HG02970 (cell line): Measurements from ENCODE around the gene DHRS9.

Experiments used
- ATAC-seq: cut with Tn5 transposase; IDR thresholded peaks from one replicate; pipeline ENCODE4 v1.9.1; 2021; ENCODE audit warnings: mild to moderate bottlenecking, moderate library complexity, moderate number of reproducible peaks; ENCODE audit not compliant: unreplicated experiment, low FRiP score

The DHRS9 gene

DNA sequence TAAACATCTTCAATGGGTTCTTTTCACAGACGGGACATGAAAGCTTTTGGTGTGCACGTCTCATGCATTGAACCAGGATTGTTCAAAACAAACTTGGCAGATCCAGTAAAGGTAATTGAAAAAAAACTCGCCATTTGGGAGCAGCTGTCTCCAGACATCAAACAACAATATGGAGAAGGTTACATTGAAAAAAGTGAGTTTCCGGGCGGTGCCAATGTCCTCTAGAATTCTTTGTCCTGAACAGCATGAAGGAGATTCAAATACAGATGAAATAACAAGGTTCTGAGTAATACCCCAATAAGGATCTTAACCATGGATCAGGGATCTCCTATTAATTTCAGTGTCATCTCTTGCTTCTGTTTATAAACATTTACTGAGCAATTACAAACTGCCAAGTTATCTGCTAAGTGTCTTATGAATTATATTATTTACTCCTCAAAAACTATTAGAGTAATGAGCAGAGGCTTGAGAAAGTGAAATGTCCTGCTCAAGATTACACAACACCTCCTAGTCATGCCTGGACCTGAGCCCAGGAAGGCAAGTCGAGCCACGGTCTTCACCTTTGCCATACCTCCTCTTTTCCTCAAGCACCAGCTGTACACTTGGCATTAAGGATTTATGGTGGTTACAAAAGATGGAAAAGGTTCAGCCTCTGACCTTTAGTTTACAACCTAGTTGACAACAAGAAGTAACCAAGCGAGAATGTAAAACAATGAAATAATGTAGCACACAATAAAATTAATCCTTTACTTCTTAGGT lies 22.6 kb downstream of the DHRS9 start:
- no peak for ATAC-seq

DNA sequence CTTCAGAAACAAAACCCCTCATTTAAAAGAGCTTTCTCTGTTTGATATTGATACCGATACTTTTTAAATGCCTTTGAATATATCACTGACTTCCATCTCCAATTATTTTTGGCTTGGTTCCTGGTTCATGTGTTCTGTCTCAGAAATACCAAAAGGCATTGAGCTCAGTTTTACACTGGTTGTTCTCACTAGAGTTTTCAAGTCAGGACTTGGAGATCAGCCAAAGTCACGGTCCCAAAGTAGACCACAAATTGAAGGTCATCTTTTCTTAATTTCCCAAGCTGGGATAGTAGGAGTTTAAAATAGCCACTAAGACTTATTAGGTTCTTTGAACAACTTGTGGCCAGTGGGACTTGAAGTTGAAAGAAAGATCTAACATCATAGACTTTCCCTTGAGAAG lies 24.2 kb downstream of the DHRS9 start:
- no peak for ATAC-seq

DNA sequence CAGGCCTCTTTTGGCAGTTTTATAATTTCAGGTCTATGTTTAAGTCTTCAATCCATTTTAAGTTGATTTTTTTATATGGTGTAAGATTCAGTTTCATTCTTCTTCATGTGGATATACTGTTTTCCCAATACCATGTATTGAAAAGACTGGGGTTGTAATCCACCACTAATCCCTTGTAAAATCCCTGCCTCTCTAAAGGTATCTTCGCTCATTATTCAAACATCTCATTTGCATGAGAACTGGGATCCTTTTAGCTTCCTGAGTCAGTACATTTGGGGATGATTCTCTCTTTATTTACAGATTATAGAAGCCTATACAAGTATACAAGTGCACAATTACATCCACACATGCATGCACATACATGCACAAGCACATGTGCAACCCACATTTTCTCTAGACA lies 25.3 kb downstream of the DHRS9 start:
- ATAC-seq = no peak

DNA sequence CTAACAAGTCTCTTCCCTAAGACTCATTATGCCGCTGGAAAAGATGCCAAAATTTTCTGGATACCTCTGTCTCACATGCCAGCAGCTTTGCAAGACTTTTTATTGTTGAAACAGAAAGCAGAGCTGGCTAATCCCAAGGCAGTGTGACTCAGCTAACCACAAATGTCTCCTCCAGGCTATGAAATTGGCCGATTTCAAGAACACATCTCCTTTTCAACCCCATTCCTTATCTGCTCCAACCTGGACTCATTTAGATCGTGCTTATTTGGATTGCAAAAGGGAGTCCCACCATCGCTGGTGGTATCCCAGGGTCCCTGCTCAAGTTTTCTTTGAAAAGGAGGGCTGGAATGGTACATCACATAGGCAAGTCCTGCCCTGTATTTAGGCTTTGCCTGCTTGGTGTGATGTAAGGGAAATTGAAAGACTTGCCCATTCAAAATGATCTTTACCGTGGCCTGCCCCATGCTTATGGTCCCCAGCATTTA lies 26.3 kb downstream of the DHRS9 start:
- no peak for ATAC-seq

DNA sequence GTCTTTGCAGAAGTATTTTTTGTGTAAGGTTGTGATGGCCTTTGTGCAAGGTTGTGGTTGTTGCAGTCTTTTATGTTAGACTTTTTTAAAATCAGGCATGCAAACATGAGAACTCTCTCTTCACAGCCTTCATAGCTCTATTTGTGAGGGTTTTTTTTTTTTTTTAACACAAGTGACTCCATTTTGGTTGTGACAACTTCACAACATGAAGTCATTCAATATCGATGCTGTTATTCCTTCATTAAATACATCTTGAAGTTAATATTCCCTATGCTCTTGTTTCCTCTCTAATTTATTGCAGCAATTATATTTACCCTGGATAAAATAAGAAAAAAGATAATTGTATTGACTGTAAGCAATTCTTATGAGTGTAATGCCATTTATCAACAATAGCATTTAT lies 35.5 kb downstream of the DHRS9 start:
- no peak for ATAC-seq

DNA sequence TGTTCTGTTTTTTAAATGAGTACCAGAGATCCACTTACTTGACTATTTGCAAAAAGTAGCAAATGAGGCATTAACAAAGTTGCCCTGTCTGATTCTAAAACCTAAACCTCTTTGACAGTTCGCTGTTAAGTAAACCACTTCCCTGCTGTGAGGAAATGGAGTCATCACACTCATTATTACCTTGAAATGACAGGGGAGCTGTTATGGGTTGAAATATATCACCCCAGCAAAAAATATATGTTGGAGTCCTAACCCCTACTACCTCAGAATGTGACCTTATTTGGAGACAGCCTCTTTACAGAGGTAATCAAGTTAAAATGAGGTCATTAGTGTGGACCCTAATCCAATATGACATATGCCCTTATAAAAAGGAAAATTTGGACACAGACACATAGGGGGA lies 36.1 kb downstream of the DHRS9 start:
- no peak for ATAC-seq

DNA sequence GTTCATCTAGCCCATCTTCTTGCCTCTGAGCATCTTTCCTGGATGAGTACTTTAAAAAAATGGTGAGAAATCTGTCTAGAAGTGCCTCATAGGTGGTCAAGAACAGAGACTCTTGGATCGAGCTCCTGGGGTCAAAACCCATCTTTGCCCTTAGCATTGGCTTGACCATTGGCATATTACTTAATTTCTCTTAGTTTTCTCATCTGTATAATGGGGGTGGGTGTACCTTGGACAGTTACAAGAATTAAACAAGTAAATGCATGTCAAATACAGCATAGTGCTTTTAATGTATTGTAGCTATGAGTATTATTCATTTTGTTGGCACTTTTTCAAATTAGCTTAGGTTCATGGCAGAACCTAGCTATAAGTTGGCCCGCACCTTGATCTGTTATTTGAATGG lies 36.8 kb downstream of the DHRS9 start:
- no peak for ATAC-seq

DNA sequence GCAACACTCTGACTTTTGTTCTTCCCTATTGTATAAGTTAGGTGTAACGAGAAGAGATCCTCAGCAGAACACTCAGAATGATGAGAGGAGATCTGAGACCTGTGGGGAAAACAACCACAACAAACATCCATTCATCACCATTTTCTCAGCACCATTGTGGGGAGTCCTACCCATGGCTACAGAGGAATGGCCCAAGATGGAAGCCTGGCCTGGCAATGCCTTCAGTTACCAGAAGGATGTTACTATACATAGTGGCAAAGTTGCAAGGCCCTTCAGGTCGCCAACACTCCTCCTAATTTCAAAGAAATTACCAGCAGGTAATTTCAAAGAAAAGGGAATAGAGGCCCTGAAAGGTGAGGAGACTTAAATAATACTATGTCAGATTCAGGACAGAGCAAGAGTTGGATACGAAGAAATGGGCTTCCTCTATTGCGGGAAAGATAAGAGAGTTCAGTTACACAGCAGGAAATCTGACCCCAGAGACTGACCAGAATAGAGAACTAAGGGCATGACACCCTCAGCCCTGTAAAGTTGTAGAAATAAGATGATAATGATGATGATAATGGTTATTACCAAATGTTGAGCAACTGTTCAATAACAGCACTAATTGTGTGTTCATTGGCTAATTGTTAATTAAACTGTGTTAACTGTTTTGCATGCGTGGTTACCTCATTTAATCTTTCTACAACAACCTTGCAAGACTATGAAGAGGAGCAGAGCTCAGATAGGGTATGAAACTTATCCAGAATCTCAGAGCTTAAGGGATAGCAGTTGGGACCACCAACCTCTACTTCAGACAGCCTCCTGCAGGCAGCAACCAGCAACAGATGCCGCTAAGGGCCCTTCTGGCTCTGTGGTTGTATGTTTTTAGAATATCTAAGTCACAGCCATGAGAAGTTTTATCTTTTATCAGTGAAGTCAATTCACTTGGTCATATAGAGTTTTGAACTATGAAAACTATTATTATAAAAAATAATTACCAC lies 37.5 kb downstream of the DHRS9 start:
- no peak for ATAC-seq

DNA sequence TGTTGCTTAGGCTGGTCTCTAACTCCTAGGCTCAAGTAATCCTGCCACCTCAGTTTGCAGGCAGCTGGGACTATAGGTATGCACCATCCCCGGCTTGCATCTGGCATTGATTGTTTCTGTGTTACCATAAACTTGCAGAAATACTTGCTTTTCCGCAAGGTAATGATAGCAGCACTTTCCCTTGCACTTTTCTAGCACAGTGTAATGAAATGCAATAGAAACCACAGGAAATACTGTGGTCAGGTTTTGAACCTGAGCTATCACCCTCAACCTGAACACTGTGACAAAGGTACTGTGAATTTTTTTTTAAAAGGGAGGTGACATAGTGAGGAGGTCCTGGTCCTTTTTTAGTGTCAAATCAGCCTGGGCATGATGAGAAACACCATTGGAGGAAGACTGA lies 38.3 kb downstream of the DHRS9 start:
- no peak for ATAC-seq

DNA sequence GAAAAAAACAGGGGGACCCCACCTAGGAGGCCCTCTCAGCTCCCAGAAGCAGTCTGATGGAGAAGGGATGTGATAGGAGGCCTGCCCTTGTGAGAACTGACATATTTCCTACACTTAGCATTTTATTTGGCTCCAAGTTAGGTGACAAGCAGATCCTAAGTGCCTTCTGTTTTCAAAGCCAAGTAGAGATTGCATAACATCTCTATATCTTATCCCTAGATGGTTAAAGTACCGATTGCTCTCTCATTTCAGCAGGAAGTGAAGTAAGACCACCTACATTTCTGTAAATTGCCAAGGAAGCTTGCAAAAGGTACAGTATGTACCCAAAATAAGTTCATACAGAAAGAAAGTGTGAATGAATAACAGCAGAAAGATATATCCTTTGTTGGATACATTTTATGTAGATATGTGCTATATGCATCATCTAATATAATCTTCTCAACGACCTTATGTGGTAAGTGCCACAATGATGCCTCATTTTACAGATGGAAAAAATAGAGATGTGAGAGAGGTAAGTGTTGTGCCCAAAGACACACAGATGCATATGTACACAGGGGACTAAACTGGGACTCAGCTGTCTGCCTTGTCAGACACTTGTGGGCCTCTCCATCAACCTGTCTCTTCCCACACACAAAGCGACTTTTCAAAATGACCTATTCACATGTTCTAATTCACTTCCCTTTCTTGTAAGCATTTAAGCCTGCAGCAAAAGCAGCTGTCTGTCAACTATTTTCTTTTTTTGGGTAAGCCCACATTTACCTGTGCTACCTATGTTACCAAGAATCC lies 38.9 kb downstream of the DHRS9 start:
- ATAC-seq = no peak

DNA sequence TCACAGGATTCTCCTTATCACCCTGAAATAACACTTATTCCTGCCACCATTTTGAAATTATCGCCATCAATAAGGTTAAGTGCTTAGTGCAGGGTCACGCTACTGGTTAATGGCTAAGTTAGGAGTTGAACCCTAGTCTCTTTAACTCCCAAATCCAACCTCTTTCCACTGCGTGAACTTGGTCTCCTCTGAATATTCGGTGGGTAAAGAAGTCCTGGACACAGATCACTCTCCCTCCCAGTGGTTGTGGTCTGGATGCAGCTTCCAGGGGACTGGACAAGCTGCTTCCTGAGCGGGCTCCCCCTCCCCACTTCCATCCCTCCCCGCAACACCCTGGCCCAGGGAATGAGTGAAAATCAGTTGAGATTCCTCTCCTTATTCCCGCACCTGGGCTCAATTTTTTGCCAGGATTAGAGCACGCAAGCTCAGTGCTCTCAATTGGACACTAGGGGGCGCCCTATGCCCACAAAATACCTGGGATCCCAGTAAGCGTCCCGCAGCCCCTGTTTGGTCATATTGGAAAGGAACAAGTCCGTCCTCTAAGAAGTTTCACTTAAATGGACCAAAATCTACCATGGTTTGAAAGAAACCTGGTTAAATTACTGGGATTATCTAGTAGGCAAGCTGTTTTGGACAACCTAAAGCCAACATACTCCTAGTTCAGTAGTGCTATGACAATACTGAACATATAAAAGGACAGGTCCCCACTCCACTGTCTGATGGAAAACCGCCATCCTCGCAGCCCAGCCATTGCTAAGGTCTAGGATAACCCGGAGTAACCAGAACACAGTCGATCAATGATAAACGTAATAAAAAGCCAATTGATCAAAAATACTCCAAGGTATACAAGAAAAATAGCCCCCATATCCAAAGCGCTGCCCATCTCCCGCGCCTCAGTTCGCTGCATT lies 40.4 kb downstream of the DHRS9 start:
- peak; percentile 73 for ATAC-seq

DNA sequence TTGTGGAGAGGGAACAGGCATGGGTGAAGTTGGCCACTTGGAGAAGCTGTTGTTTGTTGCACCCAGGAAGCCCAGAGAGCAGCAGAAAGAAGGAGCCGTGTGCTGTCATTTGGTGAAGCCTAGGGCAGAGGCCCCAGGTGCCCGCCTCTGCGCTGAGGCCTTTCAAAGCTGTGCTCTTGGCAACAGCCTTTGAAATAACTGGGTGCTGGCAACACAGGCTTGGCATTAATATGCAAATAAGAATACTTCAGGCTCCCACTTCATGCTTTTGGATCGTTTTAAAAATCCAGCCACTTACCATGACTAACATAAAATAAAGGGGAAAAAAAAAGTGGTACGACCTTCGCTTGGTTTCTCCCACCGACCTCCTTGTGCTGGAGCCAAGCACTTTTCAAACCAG lies 41.1 kb downstream of the DHRS9 start:
- no peak for ATAC-seq

DNA sequence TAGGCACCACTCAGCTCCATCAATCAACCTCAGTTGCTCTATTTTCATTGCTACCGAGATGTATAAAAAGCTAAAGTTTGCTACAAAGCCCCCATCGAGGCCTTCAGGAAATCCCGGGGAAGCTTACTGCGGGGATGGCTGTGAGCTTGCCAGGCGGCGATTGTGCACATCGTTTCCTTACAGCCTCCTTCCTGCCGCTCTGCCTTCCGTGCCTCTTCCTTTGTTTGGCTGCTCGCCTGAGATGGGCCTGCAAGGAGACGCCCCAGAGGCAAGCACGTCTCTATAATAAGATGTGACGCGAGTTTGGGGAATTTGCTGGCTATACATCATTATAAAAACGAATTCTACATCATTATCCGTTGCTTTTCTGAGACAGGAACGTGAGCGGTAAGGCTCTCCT lies 41.6 kb downstream of the DHRS9 start:
- no peak for ATAC-seq

DNA sequence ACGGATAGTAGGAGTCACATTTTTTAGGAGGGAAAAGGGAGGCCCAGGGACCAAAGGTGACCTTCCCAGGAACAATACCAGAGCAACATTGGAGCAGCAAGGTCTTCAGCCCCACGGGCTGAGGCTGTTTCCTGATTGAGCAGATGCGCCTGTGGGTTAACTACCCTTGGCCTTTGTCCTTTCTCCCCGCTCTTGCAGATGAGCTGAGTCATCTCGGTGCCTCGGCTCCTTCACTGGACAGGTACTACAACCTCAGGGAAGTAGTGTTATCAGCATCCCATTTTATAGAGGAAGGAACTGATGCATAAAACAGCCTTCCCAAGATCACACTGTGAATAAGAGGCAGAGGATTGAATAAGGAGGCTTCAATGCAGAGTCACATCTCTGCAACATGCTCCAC lies 43.5 kb downstream of the DHRS9 start:
- no peak for ATAC-seq

DNA sequence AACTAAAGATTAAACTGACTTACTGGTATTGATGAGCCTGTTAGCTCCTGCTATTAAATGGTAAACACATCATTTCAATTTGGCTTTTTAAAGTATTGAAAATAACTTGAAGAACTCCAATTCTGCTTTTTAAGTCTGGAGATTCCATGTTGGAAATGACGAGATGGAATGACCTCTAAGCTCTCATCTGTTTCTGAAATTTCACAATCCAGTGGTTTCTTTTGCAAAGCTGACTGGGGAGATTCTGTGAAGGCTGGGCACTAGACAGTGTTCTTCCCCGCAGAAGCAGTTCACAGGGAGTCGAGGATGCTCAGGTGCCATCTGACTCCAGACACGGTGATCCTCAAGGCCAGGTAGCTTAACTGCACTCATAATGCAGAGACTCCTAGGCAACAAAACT lies 44.7 kb downstream of the DHRS9 start:
- ATAC-seq = no peak

DNA sequence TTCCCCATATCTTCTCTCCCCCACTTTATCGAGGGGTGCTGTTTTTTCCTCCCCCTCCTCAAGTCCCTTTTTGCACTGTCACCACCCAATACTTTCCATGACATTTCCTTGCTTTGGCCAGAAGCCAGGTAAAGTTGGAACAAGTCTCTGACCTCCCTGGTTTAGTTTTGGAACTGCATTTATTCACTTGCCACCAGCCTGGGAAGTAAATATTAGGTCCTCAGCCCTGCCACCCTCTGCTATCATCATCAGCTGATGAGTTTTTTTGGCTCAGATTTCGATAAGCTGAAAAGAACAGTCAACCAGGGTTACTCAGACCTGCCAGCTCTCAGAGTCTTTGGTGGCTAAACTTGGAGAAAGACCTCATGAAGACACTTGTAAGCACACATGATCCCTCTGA lies 47.0 kb downstream of the DHRS9 start:
- ATAC-seq = no peak

DNA sequence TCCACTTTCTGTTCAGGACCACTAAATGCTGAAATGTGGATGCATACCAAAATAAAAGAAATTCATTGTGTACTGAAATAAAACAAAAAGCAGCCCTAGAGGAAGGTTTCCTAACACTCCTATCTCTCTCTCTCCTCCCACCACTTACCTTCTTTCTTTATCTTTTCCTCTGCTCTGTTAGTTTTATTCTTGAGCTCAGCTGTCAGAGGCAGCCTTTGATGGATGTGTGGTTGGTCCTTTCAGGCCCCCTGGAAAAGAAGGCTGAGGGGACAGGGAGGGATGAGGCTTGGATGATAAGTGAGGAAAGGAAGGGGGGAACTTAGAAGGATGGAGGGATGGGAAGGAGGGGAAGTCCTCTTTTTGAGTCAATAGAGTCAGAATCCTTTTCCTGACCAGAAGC lies 47.6 kb downstream of the DHRS9 start:
- ATAC-seq = no peak

DNA sequence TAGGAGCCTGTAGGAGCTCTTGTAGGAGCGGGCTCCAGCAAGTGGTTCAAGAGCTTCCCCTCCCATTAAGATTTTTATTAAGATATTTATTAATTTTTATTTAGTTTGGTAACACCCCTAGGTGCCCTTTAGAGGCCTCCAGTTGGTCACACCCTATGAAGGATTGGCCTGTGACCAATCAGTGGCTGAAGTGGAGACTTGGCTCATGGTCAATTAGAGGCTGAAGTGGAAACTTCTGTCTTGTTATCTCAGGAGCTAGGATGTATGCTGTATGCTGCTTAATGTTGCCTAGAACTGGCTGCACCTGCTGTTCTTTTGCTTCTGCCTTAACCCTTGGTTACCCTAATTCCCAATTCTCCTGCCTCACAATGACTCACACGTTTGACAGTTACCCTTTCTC lies 48.7 kb downstream of the DHRS9 start:
- ATAC-seq = no peak

DNA sequence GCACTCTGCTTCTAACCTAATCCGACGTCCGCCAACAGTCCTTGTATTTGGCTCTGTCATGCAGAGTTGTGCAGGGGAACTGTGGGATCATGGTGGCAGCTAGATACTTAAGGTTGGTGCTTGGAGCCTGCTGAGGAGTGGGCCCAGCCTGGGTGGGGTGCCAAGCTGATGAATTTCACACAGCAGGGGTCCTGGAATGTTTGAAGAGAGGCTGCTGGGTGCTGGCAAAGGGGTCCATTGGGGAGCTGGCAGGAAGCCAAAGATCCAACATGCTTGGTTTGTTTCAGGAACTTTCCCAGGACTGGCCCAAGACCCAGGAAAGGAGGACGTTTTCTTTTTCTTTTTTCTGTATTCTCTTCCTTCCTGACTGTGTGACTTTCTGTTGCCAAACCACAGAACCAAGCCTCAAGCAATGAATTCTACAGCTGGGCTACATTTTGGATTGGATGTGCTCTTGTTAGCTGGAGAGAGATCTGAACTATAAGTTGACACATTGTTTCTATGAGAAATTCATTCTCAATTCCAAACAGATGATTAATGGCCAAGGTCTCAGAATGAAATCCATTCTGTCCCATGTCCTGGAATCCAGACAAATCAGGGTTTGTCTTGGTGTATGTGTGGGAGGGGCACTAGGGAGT lies 49.9 kb downstream of the DHRS9 start:
- ATAC-seq = no peak
